SH-SY5Y (cell line): ENCODE measurements around the gene VPS13D.

Source experiments
- GATA2 ChIP-seq: IDR thresholded peaks from 2 replicates; pipeline ENCODE4 v1.6.1; 2011; ENCODE audit warnings: mild to moderate bottlenecking, low read depth, low read length
- GATA3 ChIP-seq: IDR thresholded peaks from 2 replicates; pipeline ENCODE4 v1.6.1; 2011; ENCODE audit warnings: low read depth, mild to moderate bottlenecking, low read length, moderate library complexity

The VPS13D gene

DNA sequence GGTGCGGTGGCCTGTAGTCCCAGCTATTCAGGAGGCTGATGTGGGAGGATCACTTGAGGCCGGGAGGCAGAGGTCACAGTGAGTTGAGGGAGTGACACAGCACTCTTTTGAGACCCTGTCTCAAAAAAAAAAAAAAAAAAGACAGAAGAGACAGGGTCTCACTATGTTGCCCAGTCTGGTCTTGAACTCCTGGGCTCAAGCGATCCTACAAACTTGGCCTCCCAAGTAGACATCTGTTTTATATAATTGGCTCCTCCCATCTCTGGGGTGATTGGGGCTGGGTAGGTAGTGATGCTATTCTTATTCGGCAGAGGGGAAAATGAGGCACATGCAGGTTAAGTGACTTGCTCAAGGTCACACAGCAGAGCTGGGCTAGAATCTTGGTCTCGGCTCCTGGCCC lies 23.6 kb upstream of the VPS13D start:
- TF ChIP-seq GATA3 (no peak), GATA2 (no peak)

DNA sequence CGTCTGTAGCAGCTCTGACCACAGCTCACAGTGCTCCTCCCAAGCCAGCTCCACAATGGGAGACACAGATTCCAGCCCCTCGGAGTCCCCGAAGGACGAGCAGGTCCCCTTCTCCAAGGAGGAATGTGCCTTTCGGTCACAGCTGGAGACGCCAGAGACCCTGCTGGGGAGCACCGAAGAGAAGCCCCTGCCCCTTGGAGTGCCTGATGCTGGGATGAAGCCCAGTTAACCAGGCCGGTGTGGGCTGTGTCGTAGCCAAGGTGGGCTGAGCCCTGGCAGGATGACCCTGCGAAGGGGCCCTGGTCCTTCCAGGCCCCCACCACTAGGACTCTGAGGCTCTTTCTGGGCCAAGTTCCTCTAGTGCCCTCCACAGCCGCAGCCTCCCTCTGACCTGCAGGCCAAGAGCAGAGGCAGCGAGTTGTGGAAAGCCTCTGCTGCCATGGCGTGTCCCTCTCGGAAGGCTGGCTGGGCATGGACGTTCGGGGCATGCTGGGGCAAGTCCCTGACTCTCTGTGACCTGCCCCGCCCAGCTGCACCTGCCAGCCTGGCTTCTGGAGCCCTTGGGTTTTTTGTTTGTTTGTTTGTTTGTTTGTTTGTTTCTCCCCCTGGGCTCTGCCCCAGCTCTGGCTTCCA lies 22.9 kb upstream of the VPS13D start:
- no peak for TF ChIP-seq GATA2
- no peak for TF ChIP-seq GATA3

DNA sequence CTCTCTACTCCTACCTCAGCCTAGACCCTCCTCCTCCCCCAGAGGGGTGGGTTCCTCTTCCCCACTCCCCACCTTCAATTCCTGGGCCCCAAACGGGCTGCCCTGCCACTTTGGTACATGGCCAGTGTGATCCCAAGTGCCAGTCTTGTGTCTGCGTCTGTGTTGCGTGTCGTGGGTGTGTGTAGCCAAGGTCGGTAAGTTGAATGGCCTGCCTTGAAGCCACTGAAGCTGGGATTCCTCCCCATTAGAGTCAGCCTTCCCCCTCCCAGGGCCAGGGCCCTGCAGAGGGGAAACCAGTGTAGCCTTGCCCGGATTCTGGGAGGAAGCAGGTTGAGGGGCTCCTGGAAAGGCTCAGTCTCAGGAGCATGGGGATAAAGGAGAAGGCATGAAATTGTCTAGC lies 21.6 kb upstream of the VPS13D start:
- no peak for TF ChIP-seq GATA2
- no peak for TF ChIP-seq GATA3

DNA sequence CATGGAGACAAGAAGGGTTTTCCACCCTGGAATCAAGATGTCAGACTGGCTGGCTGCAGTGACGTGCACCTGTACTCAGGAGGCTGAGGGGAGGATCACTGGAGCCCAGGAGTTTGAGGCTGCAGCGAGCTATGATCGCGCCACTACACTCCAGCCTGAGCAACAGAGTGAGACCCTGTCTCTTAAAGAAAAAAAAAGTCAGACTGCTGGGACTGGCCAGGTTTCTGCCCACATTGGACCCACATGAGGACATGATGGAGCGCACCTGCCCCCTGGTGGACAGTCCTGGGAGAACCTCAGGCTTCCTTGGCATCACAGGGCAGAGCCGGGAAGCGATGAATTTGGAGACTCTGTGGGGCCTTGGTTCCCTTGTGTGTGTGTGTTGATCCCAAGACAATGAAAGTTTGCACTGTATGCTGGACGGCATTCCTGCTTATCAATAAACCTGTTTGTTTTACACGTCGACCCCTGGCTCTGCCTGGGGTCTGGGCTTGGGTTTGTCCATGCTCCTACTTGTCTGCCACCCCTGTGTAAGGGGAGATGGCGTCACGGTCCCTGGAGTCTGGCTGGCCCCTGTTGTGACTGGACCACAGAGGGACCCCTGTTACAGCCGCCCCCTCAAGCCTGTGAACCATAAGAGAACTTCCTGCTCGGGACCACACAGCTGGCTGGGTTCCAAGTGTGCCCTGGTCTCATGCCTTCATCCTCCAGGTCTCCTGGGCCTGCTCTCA lies 20.9 kb upstream of the VPS13D start:
- TF ChIP-seq GATA3 (no peak), GATA2 (no peak)

DNA sequence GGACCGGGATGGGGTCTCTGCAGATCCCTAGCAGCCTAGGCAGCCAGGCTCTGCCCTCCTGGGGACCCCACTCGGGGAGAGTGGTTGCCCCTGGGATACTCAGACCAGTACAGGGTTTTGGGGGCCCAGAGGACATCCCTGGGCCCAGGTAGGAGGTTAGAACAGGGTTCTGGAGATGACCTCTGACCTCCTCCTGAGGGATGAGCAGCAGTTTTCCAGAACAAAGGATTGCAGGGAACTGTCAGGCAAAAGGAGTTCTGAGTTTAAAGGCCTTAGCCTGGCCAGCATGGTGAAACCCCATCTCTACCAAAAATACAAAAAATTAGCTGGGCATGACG lies 20.4 kb upstream of the VPS13D start:
- no peak for TF ChIP-seq GATA2
- no peak for TF ChIP-seq GATA3

DNA sequence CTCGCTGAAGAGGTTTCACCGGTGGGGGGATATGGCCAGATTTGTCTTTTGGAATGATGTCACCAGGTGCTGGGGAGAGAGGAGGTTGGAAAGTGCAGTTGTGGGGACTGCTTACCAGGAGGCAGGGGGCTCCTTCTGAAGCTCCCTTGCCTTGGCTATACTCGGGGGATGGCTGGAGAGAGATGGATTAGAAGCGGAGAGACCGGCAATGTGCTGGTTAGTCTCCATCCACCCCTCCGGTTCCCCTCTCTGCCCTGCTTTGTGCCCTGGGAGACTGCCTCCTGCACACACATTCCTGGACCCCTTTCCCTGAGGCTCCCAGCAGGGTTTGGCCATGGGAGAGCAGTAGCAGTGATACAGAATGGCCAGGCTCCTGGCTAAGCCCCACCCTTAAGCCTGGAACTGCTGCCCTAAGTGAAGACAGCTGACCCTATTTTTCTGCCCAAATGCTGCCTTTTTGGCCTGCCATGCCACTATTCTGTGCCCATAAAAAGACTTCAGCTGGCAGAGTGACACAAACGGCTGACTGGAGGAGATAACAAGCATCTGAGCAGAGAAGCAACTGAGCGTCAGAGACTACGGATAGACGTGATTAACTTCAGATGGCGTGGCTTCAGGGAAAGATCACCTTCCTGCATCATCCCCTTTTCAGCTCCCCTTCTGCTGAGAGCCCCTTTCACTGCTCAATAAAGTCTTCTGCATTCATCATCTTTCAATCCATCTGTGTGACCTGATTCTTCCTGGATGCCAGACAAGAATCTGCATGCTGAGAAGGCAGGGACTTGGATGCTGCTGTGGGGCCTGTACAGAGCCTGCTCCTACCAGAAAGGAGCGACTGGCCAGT lies 14.5 kb upstream of the VPS13D start:
- TF ChIP-seq GATA2 (no peak), GATA3 (no peak)

DNA sequence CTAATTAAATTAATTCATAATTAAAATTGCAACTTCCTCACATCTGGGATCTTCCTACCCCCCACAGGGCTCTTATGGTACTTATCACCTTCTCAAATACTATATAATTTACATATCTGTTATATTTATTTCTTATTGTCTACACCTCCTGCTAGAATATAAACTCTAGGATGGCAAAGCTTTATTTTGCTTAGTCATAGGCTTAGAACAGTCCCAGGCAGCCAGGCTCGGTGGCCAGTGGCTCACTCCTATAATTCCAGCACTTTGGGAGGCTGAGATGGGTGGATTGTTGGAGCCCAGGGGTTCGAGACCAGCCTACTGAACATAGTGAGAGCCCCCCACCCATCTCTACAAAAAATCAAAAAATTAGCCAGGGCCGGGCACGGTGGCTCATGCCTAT lies 10.0 kb upstream of the VPS13D start:
- no peak for TF ChIP-seq GATA2
- no peak for TF ChIP-seq GATA3

DNA sequence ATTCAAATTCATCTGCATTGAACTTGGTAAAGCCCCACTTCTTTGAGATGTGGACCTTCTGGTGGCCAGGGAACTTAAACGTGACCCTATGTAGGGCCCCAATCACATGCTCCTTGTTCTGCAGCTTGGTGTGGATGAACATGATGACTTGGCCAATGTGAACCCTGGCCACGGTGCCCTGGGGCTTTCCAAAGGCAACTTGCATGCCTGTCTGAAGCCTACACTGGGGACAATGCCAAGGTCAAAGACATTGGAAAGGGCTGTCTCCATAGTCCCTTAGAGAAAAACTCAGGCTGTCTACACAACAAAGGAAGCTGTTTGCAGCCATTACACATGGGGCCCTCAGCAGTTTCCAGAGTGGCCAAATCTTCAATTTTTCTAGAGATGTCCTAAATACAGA lies 8.9 kb upstream of the VPS13D start:
- TF ChIP-seq GATA2 = no peak
- no peak for TF ChIP-seq GATA3

DNA sequence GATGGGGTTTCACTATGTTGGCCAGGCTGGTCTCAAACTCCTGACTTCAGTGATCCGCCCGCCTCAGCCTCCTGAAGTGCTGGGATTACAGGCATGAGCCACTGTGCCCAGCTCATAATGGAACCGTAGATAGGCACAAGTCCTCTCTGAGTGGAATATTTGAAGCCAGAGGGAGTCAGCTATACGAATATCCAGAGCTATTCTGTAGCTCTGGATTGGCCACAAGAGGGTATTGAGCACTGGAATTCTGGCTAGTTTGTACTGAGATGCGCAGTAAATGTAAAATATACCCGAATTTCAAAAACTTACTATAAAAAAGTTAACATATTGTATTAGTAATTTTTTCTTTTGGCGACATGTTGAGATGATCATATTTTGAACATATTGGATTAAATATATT lies 851 bp upstream of the VPS13D start:
- no peak for TF ChIP-seq GATA2
- no peak for TF ChIP-seq GATA3

DNA sequence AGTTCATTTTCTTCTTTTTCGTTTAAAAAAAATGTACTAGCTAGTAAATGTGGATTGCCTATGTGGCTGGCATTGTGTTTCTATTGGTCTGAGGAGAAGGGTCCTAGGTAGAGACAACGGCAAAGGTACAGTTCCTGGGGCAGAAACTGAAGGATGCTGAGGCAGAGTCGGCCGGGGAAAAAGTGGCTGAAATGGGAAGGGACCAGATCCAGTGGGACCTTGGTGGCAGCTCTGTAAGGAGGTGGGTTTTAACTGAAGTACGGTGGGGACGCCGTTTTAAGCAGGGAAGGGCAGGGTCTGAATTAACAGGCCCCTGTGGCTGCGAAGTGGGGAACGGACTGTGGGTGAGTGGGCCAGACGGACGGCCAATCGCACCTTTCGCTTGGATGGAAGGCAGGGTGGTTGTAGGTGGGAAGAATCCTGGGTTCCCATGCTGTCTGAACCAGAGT lies 420 bp upstream of the VPS13D start:
- TF ChIP-seq GATA2 = no peak
- no peak for TF ChIP-seq GATA3

DNA sequence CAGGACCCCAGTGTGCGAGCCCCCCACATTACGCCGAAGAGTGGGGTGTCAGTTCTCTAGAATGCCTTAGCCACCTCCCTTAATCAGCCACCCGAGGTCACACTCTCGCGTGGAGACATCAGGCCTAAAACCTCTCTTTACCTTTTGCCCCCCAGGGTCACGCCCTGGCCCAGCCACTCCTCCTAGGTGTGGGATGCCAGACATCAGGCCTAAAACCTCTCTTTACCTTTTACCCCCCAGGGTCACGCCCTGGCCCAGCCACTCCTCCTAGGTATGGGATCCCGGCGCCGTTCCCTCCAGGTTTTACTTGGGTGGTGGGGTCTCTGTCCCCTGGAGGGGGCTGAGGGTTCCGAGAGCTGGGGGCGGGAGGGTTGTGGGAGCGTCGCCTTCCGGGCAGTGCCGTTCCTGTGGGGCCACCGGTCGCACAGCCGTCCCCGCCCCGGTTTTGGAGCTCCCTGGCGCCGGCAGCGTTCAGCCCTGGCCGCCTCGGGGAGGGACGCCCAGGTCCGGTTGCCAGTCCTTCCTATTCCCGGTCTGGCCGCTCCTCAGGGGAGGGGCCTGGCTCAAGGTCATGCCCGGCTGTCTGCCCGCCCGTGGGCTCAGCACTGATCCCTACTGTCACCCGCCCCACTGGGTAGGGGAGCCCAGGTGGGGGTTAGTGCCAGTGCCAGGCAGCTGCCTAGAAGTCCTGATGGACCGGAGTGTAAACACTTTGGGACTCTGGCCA lies 882 bp downstream of the VPS13D start:
- TF ChIP-seq GATA2 (no peak), GATA3 (no peak)

DNA sequence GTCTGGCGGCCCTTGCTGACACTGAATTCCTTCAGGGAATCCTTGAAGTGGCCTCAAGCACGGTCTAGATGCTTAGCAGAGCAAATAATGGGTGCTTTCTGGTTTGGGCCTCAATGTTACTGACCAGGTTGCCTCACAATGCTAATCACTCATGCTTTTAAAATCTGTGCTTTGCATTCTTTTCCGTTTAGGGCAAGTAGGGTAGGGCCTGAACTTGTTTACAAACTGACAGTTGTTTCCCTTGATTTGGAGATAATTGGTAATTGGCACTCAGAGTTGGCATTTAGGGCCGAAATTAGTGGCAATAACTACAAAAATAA lies 1.4 kb downstream of the VPS13D start:
- TF ChIP-seq GATA2 (no peak), GATA3 (no peak)

DNA sequence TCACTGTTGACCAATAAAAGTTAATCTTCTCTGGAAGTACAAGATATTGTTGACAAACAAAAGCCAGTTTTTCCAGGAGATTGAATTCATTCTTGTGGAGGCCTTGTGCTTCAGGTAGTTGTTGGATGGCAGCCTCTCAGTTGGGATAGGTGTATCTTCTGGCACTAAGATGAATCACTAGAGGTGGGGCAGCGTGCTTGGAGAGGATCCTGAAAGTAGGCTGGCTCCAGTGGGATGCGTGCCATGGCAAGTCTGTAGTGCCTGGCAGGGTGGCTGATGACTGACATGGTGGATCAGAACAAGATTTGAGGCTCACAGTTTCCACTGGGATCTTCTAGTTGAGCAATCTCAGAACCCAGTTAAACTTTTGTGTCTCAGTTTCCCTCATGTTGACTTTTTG lies 2.4 kb downstream of the VPS13D start:
- TF ChIP-seq GATA3 (no peak), GATA2 (no peak)

DNA sequence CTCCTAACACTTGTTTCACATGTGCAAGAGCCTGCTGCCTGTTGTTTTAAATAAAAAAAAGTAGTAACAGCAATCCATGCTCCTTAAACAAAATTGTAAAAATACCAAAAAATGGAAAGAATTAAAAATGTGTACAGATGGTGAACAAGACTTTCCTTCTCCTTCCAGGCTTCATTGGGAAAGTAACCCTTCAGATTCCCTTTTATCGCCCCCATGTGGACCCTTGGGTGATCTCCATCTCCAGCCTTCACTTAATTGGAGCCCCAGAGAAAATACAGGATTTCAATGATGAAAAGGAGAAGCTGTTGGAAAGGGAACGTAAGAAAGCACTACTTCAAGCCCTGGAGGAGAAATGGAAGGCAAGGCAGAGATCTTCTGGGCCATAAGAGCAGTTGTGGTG lies 14.2 kb downstream of the VPS13D start:
- TF ChIP-seq GATA2 (no peak), GATA3 (no peak)
